Neuronal stem cell (in vitro differentiated cells): ENCODE data around the gene FLT1.

Source experiments
- DNase-seq: peaks from one replicate; pipeline ENCODE4 v3.0.0-alpha.2; 2013; ENCODE audit warnings: low spot score
- H2AFZ ChIP-seq: one replicate; pipeline ENCODE4 v1.6.1; 2013; ENCODE audit warnings: mild to moderate bottlenecking, low read length, inconsistent platforms
- H2AK5ac ChIP-seq: 2 replicates; pipeline ENCODE4 v1.6.1; 2013; ENCODE audit warnings: low read depth, mild to moderate bottlenecking, inconsistent platforms, low read length, moderate library complexity, mixed read lengths
- H2BK120ac ChIP-seq: 2 replicates; pipeline ENCODE4 v1.6.1; 2013; ENCODE audit warnings: low read depth, mild to moderate bottlenecking, inconsistent platforms, low read length, moderate library complexity, mixed read lengths
- H2BK12ac ChIP-seq: one replicate; pipeline ENCODE4 v1.6.1; 2013; ENCODE audit warnings: low read length, inconsistent platforms
- H2BK15ac ChIP-seq: 2 replicates; pipeline ENCODE4 v1.6.1; 2013; ENCODE audit warnings: mild to moderate bottlenecking, low read length, inconsistent platforms, mixed read lengths
- H2BK5ac ChIP-seq: one replicate; pipeline ENCODE4 v1.6.1; 2013; ENCODE audit warnings: inconsistent platforms, mild to moderate bottlenecking, low read length, moderate library complexity
- H3K14ac ChIP-seq: one replicate; pipeline ENCODE4 v1.6.1; 2013; ENCODE audit warnings: low read length, inconsistent platforms
- H3K18ac ChIP-seq: 2 replicates; pipeline ENCODE4 v1.6.1; 2013; ENCODE audit warnings: low read length, inconsistent platforms
- H3K23ac ChIP-seq: 2 replicates; pipeline ENCODE4 v1.6.1; 2013; ENCODE audit warnings: low read depth, mild to moderate bottlenecking, mixed read lengths, low read length, inconsistent platforms; ENCODE audit not compliant: poor library complexity
- H3K27ac ChIP-seq: replicated peaks from 3 replicates; pipeline ENCODE4 v1.5.1; 2013; ENCODE audit warnings: low read length, inconsistent platforms
- H3K27me3 ChIP-seq, 3 experiments: 2 replicates each; pipeline ENCODE4 v1.6.1; 2013; ENCODE audit warnings: low read length in 3 of 3, mild to moderate bottlenecking in 2 of 3, inconsistent platforms in 1 of 3, low read depth in 1 of 3, mixed read lengths in 1 of 3, moderate library complexity in 1 of 3; ENCODE audit not compliant: control insufficient read depth in 3 of 3, insufficient read depth in 3 of 3
- H3K36me3 ChIP-seq, 2 donors: replicated peaks in 1 of 2; 2 replicates each; pipeline ENCODE4 v1.6.1; 2013; ENCODE audit warnings: low read length in 2 of 2; ENCODE audit not compliant: control insufficient read depth in 2 of 2, insufficient read depth in 2 of 2
- H3K4ac ChIP-seq: 2 replicates; pipeline ENCODE4 v1.6.1; 2013; ENCODE audit warnings: inconsistent platforms, mild to moderate bottlenecking, low read length, moderate library complexity
- H3K4me1 ChIP-seq, 2 donors: 1 replicate in 1 of 2; 2 replicates in 1 of 2; pipeline ENCODE4 v1.6.1; 2013; ENCODE audit warnings: low read length in 2 of 2, low read depth in 1 of 2; ENCODE audit not compliant: control insufficient read depth in 2 of 2, insufficient read depth in 1 of 2
- H3K4me2 ChIP-seq: one replicate; pipeline ENCODE4 v1.6.1; 2013; ENCODE audit warnings: mild to moderate bottlenecking, low read length, inconsistent platforms; ENCODE audit not compliant: insufficient read depth, poor library complexity, severe bottlenecking
- H3K4me3 ChIP-seq, 2 donors: 2 replicates each; pipeline ENCODE4 v1.5.1; 2013; ENCODE audit warnings: low read length in 2 of 2, mild to moderate bottlenecking in 2 of 2, inconsistent platforms in 1 of 2, moderate library complexity in 1 of 2
- H3K79me1 ChIP-seq: one replicate; pipeline ENCODE4 v1.6.1; 2013; ENCODE audit warnings: low read depth, mild to moderate bottlenecking, inconsistent platforms, low read length, moderate library complexity
- H3K9ac ChIP-seq: one replicate; pipeline ENCODE4 v1.6.1; 2013; ENCODE audit warnings: mild to moderate bottlenecking, low read depth, low read length, inconsistent platforms; ENCODE audit not compliant: poor library complexity
- H3K9me3 ChIP-seq, 2 donors: replicated peaks in 1 of 2; 2 replicates each; pipeline versions ENCODE3 to v1.6.1; 2013; ENCODE audit warnings: low read length in 2 of 2, mild to moderate bottlenecking in 2 of 2, inconsistent platforms in 1 of 2, low read depth in 1 of 2, mixed read lengths in 1 of 2, moderate library complexity in 1 of 2; ENCODE audit not compliant: control insufficient read depth in 2 of 2, insufficient read depth in 1 of 2
- H4K8ac ChIP-seq: one replicate; pipeline ENCODE4 v1.6.1; 2013; ENCODE audit warnings: low read depth, mild to moderate bottlenecking, inconsistent platforms, low read length, moderate library complexity
- H4K91ac ChIP-seq: one replicate; pipeline ENCODE4 v1.6.1; 2013; ENCODE audit warnings: low read length, low read depth, mild to moderate bottlenecking, inconsistent platforms; ENCODE audit not compliant: poor library complexity
- WGBS, 2 donors: extraction: QIAGEN DNeasy Blood & Tissue Kit; methylation state at CpG; one replicate each; pipeline ENCODE4 v1.1.7; 2013; ENCODE audit warnings: missing lambda C conversion rate in 2 of 2, mixed read lengths in 1 of 2; ENCODE audit not compliant: insufficient read length in 2 of 2, insufficient replicate concordance in 1 of 2; ENCODE audit errors: extremely low coverage in 2 of 2; 5-methylcytosine and 5-hydroxymethylcytosine counted together

Gene FLT1

GRCh38 chr13:28406733-28407266, 88.1 kb downstream of the FLT1 start:
- H2BK12ac ChIP-seq: no peak overlapping the region
- H3K23ac ChIP-seq: no peak overlapping the region
- H3K27ac ChIP-seq: no peak overlapping the region
- no CpG with 5 or more reads among the region's 13 CpGs for WGBS, 2 donors
- no peaks in the 10 kb centered on the region for H3K27me3 ChIP-seq
- H3K9ac ChIP-seq: no peak overlapping the region
- H3K9me3 ChIP-seq: no peaks in the 10 kb centered on the region
- H3K14ac ChIP-seq: no peak overlapping the region
- H3K4me3 ChIP-seq: peak overlapping the region in 1 of 2 donors; percentile 14
- no peak overlapping the region for H3K18ac ChIP-seq
- H3K4me2 ChIP-seq: no peak overlapping the region
- no peak overlapping the region for H2BK120ac ChIP-seq
- peaks cover 0 to 4% of the 10 kb centered on the region in 2 donors for H3K4me1 ChIP-seq
- H4K91ac ChIP-seq: no peak overlapping the region
- H3K36me3 ChIP-seq: no peaks in the 10 kb centered on the region
- no peak overlapping the region for H4K8ac ChIP-seq
- no peak for DNase-seq
- H2BK5ac ChIP-seq: no peak overlapping the region
- H3K79me1 ChIP-seq: no peaks in the 10 kb centered on the region
- H2AK5ac ChIP-seq: no peak overlapping the region
- H2AFZ ChIP-seq: no peak overlapping the region
- no peak overlapping the region for H2BK15ac ChIP-seq
- no peak overlapping the region for H3K4ac ChIP-seq

DNA sequence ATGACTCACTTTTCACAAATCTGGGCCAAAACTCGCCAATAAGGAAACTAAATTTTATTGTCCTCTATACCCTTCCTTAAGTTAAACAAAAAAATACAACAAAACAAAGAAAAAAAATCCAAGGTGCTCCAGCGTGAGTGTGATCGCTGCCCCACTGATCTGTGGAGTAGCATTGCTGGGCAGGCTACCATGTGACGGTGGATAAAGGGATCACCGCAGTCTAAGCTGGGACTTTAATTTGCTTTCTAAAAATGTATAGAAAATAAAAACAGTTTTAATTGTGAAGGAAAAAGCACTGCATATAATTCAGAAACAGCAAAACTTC, 92.9 kb downstream of the FLT1 start:
- Histone ChIP-seq H4K8ac (no peak overlapping the region), H3K9me3 (no peaks in the 10 kb centered on the region), H3K4me3 (no peak overlapping the region), H3K79me1 (no peaks in the 10 kb centered on the region), H2BK5ac (no peak overlapping the region), H3K27ac (no peak overlapping the region), H2BK120ac (no peak overlapping the region), H2AK5ac (no peak overlapping the region), H3K4me1 (no peaks in the 10 kb centered on the region), H3K4ac (no peak overlapping the region), H4K91ac (no peak overlapping the region), H3K23ac (no peak overlapping the region), H3K4me2 (no peak overlapping the region), H3K9ac (no peak overlapping the region), H3K27me3 (no peaks in the 10 kb centered on the region), H2BK12ac (no peak overlapping the region), H3K18ac (no peak overlapping the region), H3K36me3 (no peaks in the 10 kb centered on the region), H3K14ac (no peak overlapping the region), H2AFZ (no peak overlapping the region), H2BK15ac (no peak overlapping the region)
- DNase-seq: no peak
- no CpG with 5 or more reads among the region's 5 CpGs for WGBS, 2 donors

DNA sequence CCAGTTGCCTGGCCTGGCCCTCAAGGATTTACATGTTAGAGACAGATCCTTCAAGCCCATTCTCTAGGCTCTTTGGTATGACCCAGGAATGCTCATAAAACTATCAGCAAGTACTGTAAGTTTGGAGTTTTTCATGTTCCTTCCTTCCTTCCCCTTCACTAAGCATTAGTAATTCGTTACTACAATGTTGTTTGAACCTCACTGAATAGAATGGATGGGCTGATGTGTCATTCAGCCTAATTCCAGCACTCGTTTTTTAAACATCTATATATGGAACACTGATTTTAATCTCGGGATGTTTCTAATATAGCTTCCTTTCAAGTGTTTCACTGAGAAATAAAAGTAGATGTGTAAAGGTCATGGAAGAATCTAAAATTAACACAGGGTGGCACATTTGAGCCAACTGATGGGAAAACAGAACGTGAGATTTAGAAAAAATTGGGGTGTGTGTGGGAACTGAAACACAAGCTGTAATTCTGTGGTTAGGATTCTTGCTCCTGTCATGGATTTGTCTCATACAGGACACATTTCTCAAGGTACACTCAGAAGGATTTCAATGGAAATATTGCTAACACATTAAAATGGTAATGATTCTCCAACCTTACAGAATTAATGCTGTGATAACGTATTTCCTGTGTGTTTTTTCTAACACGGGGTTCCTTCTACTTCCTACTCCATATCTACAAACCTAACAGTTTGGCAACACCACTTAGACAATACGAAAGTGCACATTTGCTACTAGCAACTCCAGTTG, 93.4 kb downstream of the FLT1 start:
- H3K79me1 ChIP-seq: no peaks in the 10 kb centered on the region
- no peaks in the 10 kb centered on the region for H3K27me3 ChIP-seq
- H3K23ac ChIP-seq: no peak overlapping the region
- no peak overlapping the region for H3K18ac ChIP-seq
- no peak overlapping the region for H2AK5ac ChIP-seq
- H2BK15ac ChIP-seq: no peak overlapping the region
- H3K36me3 ChIP-seq: no peaks in the 10 kb centered on the region
- H3K4ac ChIP-seq: no peak overlapping the region
- no peak overlapping the region for H3K4me2 ChIP-seq
- no peak overlapping the region for H4K91ac ChIP-seq
- no peak overlapping the region for H3K27ac ChIP-seq
- H2AFZ ChIP-seq: no peak overlapping the region
- no peak overlapping the region for H3K4me3 ChIP-seq
- no peaks in the 10 kb centered on the region for H3K4me1 ChIP-seq
- no peak overlapping the region for H3K14ac ChIP-seq
- no peak overlapping the region for H2BK5ac ChIP-seq
- no peak for DNase-seq
- H2BK120ac ChIP-seq: no peak overlapping the region
- WGBS, 2 donors: no CpG with 5 or more reads among the region's 7 CpGs
- no peaks in the 10 kb centered on the region for H3K9me3 ChIP-seq
- no peak overlapping the region for H2BK12ac ChIP-seq
- H3K9ac ChIP-seq: no peak overlapping the region
- no peak overlapping the region for H4K8ac ChIP-seq

DNA sequence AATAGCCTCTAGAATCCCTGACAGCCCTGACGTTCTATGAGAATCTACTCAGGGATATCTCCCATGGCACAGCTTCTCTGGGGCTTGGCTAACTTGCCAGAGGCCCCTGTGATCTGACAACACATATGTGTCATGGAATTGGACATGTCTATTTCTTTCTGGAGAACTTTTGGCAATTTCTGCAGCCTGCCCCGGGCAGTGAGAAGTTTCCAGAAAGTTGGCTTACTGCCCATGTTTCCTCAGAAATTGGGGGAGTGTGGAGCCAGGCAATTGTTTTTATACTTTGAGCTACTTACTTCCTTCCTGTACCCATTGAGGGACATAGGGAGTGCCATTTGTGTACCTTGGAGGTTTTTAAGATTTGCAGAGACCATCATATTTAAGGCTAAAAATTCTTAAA, 98.9 kb downstream of the FLT1 start:
- Histone ChIP-seq H3K18ac (no peak overlapping the region), H3K36me3 (no peaks in the 10 kb centered on the region), H3K4me2 (no peak overlapping the region), H3K9me3 (no peaks in the 10 kb centered on the region), H3K14ac (no peak overlapping the region), H3K4ac (no peak overlapping the region), H3K9ac (no peak overlapping the region), H2BK15ac (no peak overlapping the region), H3K27ac (no peak overlapping the region), H2BK120ac (no peak overlapping the region), H3K79me1 (no peaks in the 10 kb centered on the region), H2BK5ac (no peak overlapping the region), H4K8ac (no peak overlapping the region), H3K4me1 (no peaks in the 10 kb centered on the region), H2BK12ac (no peak overlapping the region), H2AK5ac (no peak overlapping the region), H4K91ac (no peak overlapping the region), H3K4me3 (no peak overlapping the region), H3K27me3 (peaks cover 0 to 15% (median 0%) of the 10 kb centered on the region in 3 experiments), H2AFZ (no peak overlapping the region), H3K23ac (no peak overlapping the region)
- no peak for DNase-seq
- no CpG with 5 or more reads among the region's 2 CpGs for WGBS, 2 donors
